ENCODE results near the gene PALLD. TPM values are rescaled to one million over a fixed set of nuclear protein-coding genes. Genes with fewer than 3 reads are reported as not detected.

PALLD gene
- total RNA-seq, 4 donors from 2014 or later: 93.3 to 214 (median 174) TPM

DNA sequence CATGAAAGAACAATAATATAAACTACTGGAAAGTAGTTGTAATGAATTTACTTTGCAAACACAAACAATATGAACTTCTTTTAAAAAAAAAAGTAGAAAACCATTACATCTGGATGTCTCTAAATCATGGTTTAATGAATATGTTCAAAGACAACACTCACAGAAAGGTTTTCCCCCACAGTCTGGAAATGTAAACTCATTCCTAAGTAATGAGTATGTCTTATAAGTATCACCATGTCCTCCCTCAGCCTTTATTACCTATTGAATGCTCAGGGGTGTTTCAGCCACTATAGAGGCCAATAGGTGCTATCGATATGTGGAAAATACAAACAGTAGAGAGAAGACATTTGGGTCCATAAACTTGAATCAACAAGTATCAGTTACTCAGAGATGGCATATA is 186.7 kb downstream of the PALLD start:
- no peaks in the 10 kb centered on the region for H3K9me3 ChIP-seq

DNA sequence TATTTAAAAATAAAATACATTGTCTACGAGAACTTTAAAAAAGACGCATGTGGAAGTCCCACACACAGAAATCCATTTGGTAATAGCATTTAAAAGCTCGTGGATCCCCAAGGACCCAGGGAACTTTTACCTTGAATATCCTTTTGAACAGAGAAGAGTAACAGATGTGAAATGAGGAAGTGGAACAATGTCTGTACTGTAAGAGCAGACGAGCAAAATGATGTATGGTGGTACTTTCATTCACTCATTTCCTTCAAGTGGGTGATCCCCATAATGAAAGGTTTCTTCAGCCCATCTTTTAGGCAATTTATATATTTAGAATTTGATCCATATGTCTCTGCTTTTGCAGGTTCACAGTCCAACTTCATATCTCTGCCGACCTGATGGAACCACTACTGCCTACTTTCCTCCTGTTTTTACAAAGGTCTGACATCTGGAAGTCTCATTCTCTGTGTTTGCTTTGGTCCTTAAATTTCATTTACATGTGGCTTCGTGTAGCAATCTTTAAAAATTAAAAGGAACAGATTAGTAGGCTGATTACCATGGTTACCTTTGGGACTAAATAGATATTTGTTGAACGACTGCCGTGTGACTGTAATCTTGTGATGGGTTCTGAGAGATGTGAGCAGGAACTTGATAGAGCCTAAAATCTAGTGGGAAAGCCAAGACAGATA is 188.4 kb downstream of the PALLD start:
- no peak for TF ChIP-seq POLR2A (IDR thresholded peaks at IDR 0.05)
- TF ChIP-seq, protein P1, sequence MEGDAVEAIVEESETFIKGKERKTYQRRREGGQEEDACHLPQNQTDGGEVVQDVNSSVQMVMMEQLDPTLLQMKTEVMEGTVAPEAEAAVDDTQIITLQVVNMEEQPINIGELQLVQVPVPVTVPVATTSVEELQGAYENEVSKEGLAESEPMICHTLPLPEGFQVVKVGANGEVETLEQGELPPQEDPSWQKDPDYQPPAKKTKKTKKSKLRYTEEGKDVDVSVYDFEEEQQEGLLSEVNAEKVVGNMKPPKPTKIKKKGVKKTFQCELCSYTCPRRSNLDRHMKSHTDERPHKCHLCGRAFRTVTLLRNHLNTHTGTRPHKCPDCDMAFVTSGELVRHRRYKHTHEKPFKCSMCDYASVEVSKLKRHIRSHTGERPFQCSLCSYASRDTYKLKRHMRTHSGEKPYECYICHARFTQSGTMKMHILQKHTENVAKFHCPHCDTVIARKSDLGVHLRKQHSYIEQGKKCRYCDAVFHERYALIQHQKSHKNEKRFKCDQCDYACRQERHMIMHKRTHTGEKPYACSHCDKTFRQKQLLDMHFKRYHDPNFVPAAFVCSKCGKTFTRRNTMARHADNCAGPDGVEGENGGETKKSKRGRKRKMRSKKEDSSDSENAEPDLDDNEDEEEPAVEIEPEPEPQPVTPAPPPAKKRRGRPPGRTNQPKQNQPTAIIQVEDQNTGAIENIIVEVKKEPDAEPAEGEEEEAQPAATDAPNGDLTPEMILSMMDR (IDR thresholded peaks at IDR 0.05): no peak
- no peak for TF ChIP-seq EP300 (IDR thresholded peaks at IDR 0.05)
- H3K4me3 ChIP-seq: no peak overlapping the region
- no peaks in the 10 kb centered on the region for H3K27me3 ChIP-seq
- H3K4me1 ChIP-seq: no peaks in the 10 kb centered on the region
- H3K36me3 ChIP-seq: no peaks in the 10 kb centered on the region
- no peaks in the 10 kb centered on the region for H3K9me3 ChIP-seq
- H3K27ac ChIP-seq: no peak overlapping the region
- DNase-seq (ENCODE audit: low spot score in 2 of 2): no peak
- 63 to 65% methylated on average over 8 of the region's 8 CpGs for WGBS, 2 donors

More for the DNA sequence above, 186.7 kb downstream of the PALLD start:
- no peak overlapping the region for H3K27ac ChIP-seq
- H3K36me3 ChIP-seq: no peaks in the 10 kb centered on the region
- no peak overlapping the region for H3K4me3 ChIP-seq
- WGBS, 2 donors: 95 to 100% methylated on average over 1 of the region's 1 CpG
- no peaks in the 10 kb centered on the region for H3K4me1 ChIP-seq
- no peak for DNase-seq (ENCODE audit: low spot score in 2 of 2)
- H3K27me3 ChIP-seq: no peaks in the 10 kb centered on the region
- TF ChIP-seq, protein P1 (IDR thresholded peaks at IDR 0.05): no peak
- TF ChIP-seq EP300 (IDR thresholded peaks at IDR 0.05) (no peak), POLR2A (IDR thresholded peaks at IDR 0.05) (no peak)

DNA sequence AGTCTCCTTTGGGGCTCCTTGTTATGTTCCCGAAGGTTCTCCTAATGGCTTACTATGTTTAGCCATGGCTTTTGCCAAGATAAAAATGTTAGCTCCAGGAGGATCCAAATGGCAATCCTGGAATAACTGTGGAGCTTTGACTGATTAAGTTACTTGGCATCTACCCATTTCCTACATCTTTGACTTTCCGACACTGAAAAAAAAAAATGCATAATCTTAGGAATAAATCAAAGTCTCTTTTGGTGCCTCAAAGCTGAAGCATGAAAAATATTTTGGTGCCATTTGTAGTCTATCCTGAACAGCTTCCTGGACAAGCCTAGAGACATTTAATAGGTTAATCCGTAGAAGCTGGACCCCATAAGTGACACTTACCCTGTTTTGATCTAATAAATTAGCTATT is 191.7 kb downstream of the PALLD start:
- no peak overlapping the region for H3K4me3 ChIP-seq
- no peak overlapping the region for H3K27ac ChIP-seq
- DNase-seq (ENCODE audit: low spot score in 2 of 2): no peak
- no peaks in the 10 kb centered on the region for H3K27me3 ChIP-seq
- no peaks in the 10 kb centered on the region for H3K36me3 ChIP-seq
- WGBS, 2 donors: 80 to 89% methylated on average over 3 of the region's 3 CpGs
- H3K9me3 ChIP-seq: no peaks in the 10 kb centered on the region
- peaks cover 0 to 3% (median 2%) of the 10 kb centered on the region in 4 donors for H3K4me1 ChIP-seq
- TF ChIP-seq, protein P1 (IDR thresholded peaks at IDR 0.05): no peak
- TF ChIP-seq EP300 (IDR thresholded peaks at IDR 0.05): no peak
- TF ChIP-seq POLR2A (IDR thresholded peaks at IDR 0.05): no peak

DNA sequence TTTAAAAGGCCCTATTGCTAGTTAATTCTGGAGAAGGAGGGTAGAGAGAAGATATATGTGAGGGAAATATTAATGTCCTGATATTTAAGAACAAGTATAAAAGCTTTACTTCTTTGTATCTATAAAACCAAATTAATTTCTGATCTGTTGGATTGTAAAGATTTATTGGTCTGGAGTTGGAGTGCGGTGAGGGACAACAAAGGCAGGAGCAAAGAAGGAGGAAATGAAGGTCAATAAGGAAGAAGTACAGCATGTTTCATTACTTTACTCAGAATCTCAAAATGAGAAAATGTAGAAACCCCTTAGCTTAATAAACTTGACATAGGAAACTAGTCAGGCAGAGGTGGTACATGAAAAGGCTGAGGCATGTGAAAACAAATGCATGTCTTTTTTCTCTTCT is 192.9 kb downstream of the PALLD start:
- no peaks in the 10 kb centered on the region for H3K36me3 ChIP-seq
- TF ChIP-seq POLR2A (IDR thresholded peaks at IDR 0.05) (no peak), EP300 (IDR thresholded peaks at IDR 0.05) (no peak)
- TF ChIP-seq, protein P1 (IDR thresholded peaks at IDR 0.05): no peak
- H3K27ac ChIP-seq: no peak overlapping the region
- no peak overlapping the region for H3K4me3 ChIP-seq
- H3K4me1 ChIP-seq: peaks cover 0 to 10% (median 2%) of the 10 kb centered on the region in 4 donors
- 90 to 91% methylated on average over 1 of the region's 1 CpG for WGBS, 2 donors
- H3K9me3 ChIP-seq: no peaks in the 10 kb centered on the region
- no peaks in the 10 kb centered on the region for H3K27me3 ChIP-seq
- DNase-seq (ENCODE audit: low spot score in 2 of 2): no peak

DNA sequence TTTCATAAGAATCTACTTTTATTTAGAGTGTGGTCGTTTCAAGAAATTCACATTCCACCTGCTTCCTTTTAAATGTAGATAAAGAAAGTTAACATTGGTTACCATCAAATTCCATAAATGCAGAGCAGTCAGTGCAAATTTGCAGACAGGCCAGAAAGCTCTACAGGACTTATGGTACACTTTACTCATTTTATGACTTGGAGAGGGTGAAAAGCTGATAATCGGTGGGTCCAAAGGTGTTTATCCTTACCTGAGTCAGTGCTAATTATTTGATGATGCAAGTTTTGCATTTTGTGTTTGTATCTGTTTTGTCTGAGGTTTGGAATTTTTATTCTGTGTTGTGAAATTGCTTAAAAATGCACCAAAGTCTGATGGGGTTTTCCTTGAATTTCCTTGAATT is 193.3 kb downstream of the PALLD start:
- no peak for DNase-seq (ENCODE audit: low spot score in 2 of 2)
- no peak overlapping the region for H3K27ac ChIP-seq
- TF ChIP-seq EP300 (IDR thresholded peaks at IDR 0.05) (no peak), POLR2A (IDR thresholded peaks at IDR 0.05) (no peak)
- TF ChIP-seq, protein P1 (IDR thresholded peaks at IDR 0.05): no peak

More for the DNA sequence above, 193.3 kb downstream of the PALLD start:
- H3K27me3 ChIP-seq: no peaks in the 10 kb centered on the region
- peaks cover 0 to 10% (median 2%) of the 10 kb centered on the region in 4 donors for H3K4me1 ChIP-seq
- 59 to 61% methylated on average over 2 of the region's 2 CpGs for WGBS, 2 donors
- H3K36me3 ChIP-seq: no peaks in the 10 kb centered on the region
- H3K4me3 ChIP-seq: no peak overlapping the region
- no peaks in the 10 kb centered on the region for H3K9me3 ChIP-seq
